HepG2 (cell line): ENCODE results near the gene ERCC5. TPM values are rescaled to one million over a fixed set of nuclear protein-coding genes. Genes with fewer than 3 reads are reported as not detected.

ENCODE experiments used
- AKAP8 ChIP-seq: sonication (generic); formaldehyde crosslinking; IDR thresholded peaks from 2 replicates; pipeline ENCODE4 v1.5.1; 2020; ENCODE audit warnings: mild to moderate bottlenecking, missing genetic modification reagents
- FOXP1 ChIP-seq, 2 experiments: fragments of 450-650 bp in 1 of 2; IDR thresholded peaks; 2 replicates each; pipeline ENCODE4 v1.6.1; 2017 to 2018; ENCODE audit warnings: antibody characterized with exemption in 1 of 2
- HDAC1 ChIP-seq: sonication (generic); formaldehyde crosslinking; IDR thresholded peaks from 2 replicates; pipeline ENCODE4 v1.5.1; 2020; ENCODE audit warnings: mild to moderate bottlenecking, missing genetic modification reagents
- HHEX ChIP-seq: IDR thresholded peaks from 2 replicates; pipeline ENCODE4 v1.6.1; 2016; ENCODE audit warnings: control low read depth
- ISL2 ChIP-seq: sonication (generic); formaldehyde crosslinking; IDR thresholded peaks from 2 replicates; pipeline ENCODE4 v1.5.0; 2020; ENCODE audit warnings: missing genetic modification reagents
- KDM6A ChIP-seq: IDR thresholded peaks from 2 replicates; pipeline ENCODE4 v1.6.1; 2016; ENCODE audit warnings: low read depth
- KLF9 ChIP-seq: IDR thresholded peaks from 2 replicates; pipeline ENCODE4 v1.6.1; 2016; ENCODE audit warnings: low read depth
- RARA ChIP-seq: IDR thresholded peaks from 2 replicates; pipeline ENCODE4 v1.6.1; 2016; ENCODE audit warnings: missing genetic modification reagents, missing compliant biosample characterization
- RFXANK ChIP-seq: IDR thresholded peaks from 2 replicates; pipeline ENCODE4 v1.6.1; 2016
- RXRB ChIP-seq: IDR thresholded peaks from 2 replicates; pipeline ENCODE4 v1.6.1; 2016; ENCODE audit warnings: borderline replicate concordance, missing genetic modification reagents, missing compliant biosample characterization
- TBX3 ChIP-seq: fragments of 450-650 bp; IDR thresholded peaks from 2 replicates; pipeline ENCODE4 v1.6.1; 2017; ENCODE audit warnings: antibody characterized with exemption, mild to moderate bottlenecking, inconsistent platforms, borderline replicate concordance
- ZNF609 ChIP-seq: sonication (generic); formaldehyde crosslinking; IDR thresholded peaks from 2 replicates; pipeline ENCODE4 v1.4.0; 2020; ENCODE audit warnings: mild to moderate bottlenecking, missing genetic modification reagents, borderline replicate concordance
- polyA plus RNA-seq, 8 experiments: library from polyadenylated mRNA; depleted of rRNA in 3 of 8; stranded (reverse) in 7 of 8; unstranded in 1 of 8; fragments of >200 nt; fragmentation: Illumina TruSeq in 4 of 8; extraction: Trizol in 4 of 8; gene quantifications; 2 replicates each; pipeline versions ENCODE4 v1.2.1 to v1.2.3, GENCODE V29; 2011 to 2016; ENCODE audit warnings: low read depth in 4 of 8, missing spikeins in 1 of 8, mixed read lengths in 1 of 8; ENCODE audit not compliant: insufficient read depth in 1 of 8
- total RNA-seq, 5 experiments: library from RNA; depleted of rRNA; stranded (reverse); fragments of >200 nt; fragmentation: Illumina TruSeq; extraction: Trizol; gene quantifications; 2 replicates each; pipeline ENCODE4 v1.2.3, GENCODE V29; 2016; ENCODE audit warnings: low read depth in 1 of 5

ERCC5 gene
- total and polyA plus RNA-seq, 2 of the 13 experiments (the other 11 are each of a cell fraction or from before 2014, with no cell fraction given) = 12.9 to 35.5 TPM

DNA sequence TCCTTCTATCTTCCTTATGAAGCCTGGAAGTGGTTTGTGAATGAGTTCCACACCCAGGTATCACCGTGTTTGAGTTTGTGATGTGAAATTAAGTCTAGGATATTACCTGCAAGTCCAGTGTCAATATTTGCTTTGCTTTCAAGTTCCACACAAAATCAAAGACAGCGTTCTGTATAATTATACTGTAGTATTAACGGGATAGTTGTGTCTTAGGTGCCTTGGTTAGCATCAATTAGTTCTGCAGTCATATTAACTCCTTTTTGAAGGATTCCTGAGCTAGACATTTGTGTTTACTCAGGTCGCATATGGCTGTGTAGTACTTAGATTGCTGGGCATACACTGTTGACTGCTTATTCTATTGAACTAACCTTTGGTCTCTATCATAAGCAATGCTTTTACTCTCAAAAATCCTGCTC is 54.4 kb downstream of the ERCC5 start (continued):
- TF ChIP-seq ISL2 (peak; percentile 64), FOXP1 (IDR thresholded peaks at IDR 0.05) (0 out of 2 replicates have a peak, but pooled peaks have one; percentile 21), FOXP1 (CRISPR knock-in tag; IDR thresholded peaks at IDR 0.05) (peak; percentile 87), KDM6A (CRISPR knock-in tag) (0 out of 2 replicates have a peak, but pooled peaks have one; percentile 30), HDAC1 (CRISPR knock-in tag) (0 out of 2 replicates have a peak, but pooled peaks have one; percentile 20), RARA (CRISPR knock-in tag) (0 out of 2 replicates have a peak, but pooled peaks have one; percentile 21), TBX3 (peak; percentile 59; the same call in 1 of the 2 replicates), RXRB (CRISPR knock-in tag) (peak; percentile 53), AKAP8 (CRISPR knock-in tag) (no peak), KLF9 (CRISPR knock-in tag) (no peak), ZNF609 (CRISPR knock-in tag) (0 out of 2 replicates have a peak, but pooled peaks have one; percentile 39), HHEX (CRISPR knock-in tag) (peak; percentile 81), RFXANK (CRISPR knock-in tag) (no peak)
